Endodermal cell (in vitro differentiated cells): Measurements from ENCODE around the gene PLA2G4F. TPM values are rescaled to one million over a fixed set of nuclear protein-coding genes. Genes with fewer than 3 reads are reported as not detected.

Experiments
- DNase-seq: peaks from one replicate; pipeline ENCODE4 v3.0.0-alpha.2; 2017
- H3K27ac ChIP-seq: 2 replicates; pipeline ENCODE4 v1.5.1; 2013; ENCODE audit warnings: mild to moderate bottlenecking, low read depth, low read length, moderate library complexity
- H3K27me3 ChIP-seq: 2 replicates; pipeline ENCODE4 v1.6.1; 2013; ENCODE audit warnings: mild to moderate bottlenecking, low read length, moderate library complexity; ENCODE audit not compliant: insufficient read depth, control insufficient read depth, poor library complexity, severe bottlenecking
- H3K36me3 ChIP-seq: 2 replicates; pipeline ENCODE4 v1.7.0; 2013; ENCODE audit warnings: mild to moderate bottlenecking, low read length, moderate library complexity; ENCODE audit not compliant: control insufficient read depth, insufficient read depth
- H3K4me1 ChIP-seq: one replicate; pipeline ENCODE4 v1.7.0; 2013; ENCODE audit warnings: low read length; ENCODE audit not compliant: control insufficient read depth, insufficient read depth
- H3K4me3 ChIP-seq: 2 replicates; pipeline ENCODE4 v1.5.1; 2013; ENCODE audit warnings: mild to moderate bottlenecking, low read length, moderate library complexity
- H3K9ac ChIP-seq: 2 replicates; pipeline ENCODE4 v1.6.1; 2013; ENCODE audit warnings: mild to moderate bottlenecking, low read length, moderate library complexity; ENCODE audit not compliant: poor library complexity, severe bottlenecking; ENCODE audit errors: extremely low read depth
- H3K9me3 ChIP-seq: 2 replicates; pipeline ENCODE4 v1.6.1; 2013; ENCODE audit warnings: mild to moderate bottlenecking, low read length, moderate library complexity; ENCODE audit not compliant: control insufficient read depth
- H3K27ac Mint-ChIP-seq: 2 replicates; pipeline ENCODE4 v1.8.0; 2020; ENCODE audit warnings: mixed read lengths
- H3K27me3 Mint-ChIP-seq: 2 replicates; pipeline ENCODE4 v1.8.0; 2021; ENCODE audit warnings: mild to moderate bottlenecking, mixed read lengths; ENCODE audit not compliant: insufficient read depth
- H3K36me3 Mint-ChIP-seq: 2 replicates; pipeline ENCODE4 v1.8.0; 2020; ENCODE audit warnings: low read depth, mixed read lengths
- H3K4me1 Mint-ChIP-seq: 2 replicates; pipeline ENCODE4 v1.8.0; 2020; ENCODE audit warnings: mixed read lengths
- H3K4me3 Mint-ChIP-seq: 2 replicates; pipeline ENCODE4 v1.8.0; 2020; ENCODE audit warnings: mild to moderate bottlenecking, moderate library complexity, mixed read lengths
- H3K9me3 Mint-ChIP-seq: 2 replicates; pipeline ENCODE4 v1.8.0; 2020; ENCODE audit warnings: mild to moderate bottlenecking, mixed read lengths
- WGBS, 2 experiments: methylation state at CpG; one replicate each; pipeline versions ENCODE4 v1.1.5 to v1.1.7; 2013; ENCODE audit warnings: missing lambda C conversion rate in 2 of 2, mixed read lengths in 1 of 2; ENCODE audit not compliant: insufficient coverage in 1 of 2, insufficient read length in 1 of 2; 5-methylcytosine and 5-hydroxymethylcytosine counted together
- total RNA-seq, 2 donors: library from RNA; stranded (reverse); fragmentation: NEBNext Ultra II Directional in 1 of 2; extraction: Animal tissue kit (Norgen Biotek cat#: 25700) in 1 of 2; gene quantifications; 2 replicates in 1 of 2; 3 replicates in 1 of 2; pipeline ENCODE4 v1.2.1, GENCODE V29; 2021
- TF ChIP-seq, protein P1 (sequence below): fragments of 200-600 bp; sonication (generic); conservative IDR thresholded peaks from 2 replicates; pipeline ENCODE4 v1.5.0; 2021; ENCODE audit warnings: antibody characterized with exemption, mild to moderate bottlenecking

Gene PLA2G4F
- total RNA-seq, 2 donors from 2014 or later = 0.22 TPM; not detected in 1

DNA sequence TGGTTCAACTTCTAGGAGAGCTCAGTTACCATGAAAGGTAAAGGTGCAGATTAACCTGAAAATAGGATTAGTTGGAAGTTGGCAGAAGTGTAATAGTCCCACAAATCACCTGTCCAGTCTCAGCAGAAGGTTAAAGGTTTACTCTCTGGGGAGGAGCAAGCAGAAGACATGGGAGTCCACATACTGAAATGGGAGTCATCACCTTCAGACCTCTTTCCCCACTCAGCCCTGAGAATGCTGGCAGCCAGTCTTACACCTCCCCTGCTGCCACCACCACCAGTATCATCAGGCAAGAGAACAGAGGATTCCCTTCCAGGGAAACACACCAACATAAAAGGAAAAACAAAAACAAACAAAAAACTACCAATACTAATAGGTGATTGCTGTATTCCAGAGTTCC, 48.2 kb downstream of the PLA2G4F start:
- TF ChIP-seq, protein P1, sequence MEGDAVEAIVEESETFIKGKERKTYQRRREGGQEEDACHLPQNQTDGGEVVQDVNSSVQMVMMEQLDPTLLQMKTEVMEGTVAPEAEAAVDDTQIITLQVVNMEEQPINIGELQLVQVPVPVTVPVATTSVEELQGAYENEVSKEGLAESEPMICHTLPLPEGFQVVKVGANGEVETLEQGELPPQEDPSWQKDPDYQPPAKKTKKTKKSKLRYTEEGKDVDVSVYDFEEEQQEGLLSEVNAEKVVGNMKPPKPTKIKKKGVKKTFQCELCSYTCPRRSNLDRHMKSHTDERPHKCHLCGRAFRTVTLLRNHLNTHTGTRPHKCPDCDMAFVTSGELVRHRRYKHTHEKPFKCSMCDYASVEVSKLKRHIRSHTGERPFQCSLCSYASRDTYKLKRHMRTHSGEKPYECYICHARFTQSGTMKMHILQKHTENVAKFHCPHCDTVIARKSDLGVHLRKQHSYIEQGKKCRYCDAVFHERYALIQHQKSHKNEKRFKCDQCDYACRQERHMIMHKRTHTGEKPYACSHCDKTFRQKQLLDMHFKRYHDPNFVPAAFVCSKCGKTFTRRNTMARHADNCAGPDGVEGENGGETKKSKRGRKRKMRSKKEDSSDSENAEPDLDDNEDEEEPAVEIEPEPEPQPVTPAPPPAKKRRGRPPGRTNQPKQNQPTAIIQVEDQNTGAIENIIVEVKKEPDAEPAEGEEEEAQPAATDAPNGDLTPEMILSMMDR = no peak

GRCh38 chr15:42107473-42107872, 49.0 kb downstream of the PLA2G4F start:
- TF ChIP-seq, protein P1 = no peak
- no peak overlapping the region for H3K27ac ChIP-seq
- DNase-seq = no peak
- no peaks in the 10 kb centered on the region for H3K9me3 ChIP-seq
- no peaks in the 10 kb centered on the region for H3K9me3 Mint-ChIP-seq
- no peak overlapping the region for H3K4me3 Mint-ChIP-seq
- 92 to 100% methylated on average over 6 to 7 of the region's 7 CpGs for WGBS, 2 experiments
- no peak overlapping the region for H3K27ac Mint-ChIP-seq
- H3K36me3 Mint-ChIP-seq = no peaks in the 10 kb centered on the region
- no peaks in the 10 kb centered on the region for H3K27me3 Mint-ChIP-seq
- H3K27me3 ChIP-seq = no peaks in the 10 kb centered on the region
- H3K4me1 ChIP-seq = no peaks in the 10 kb centered on the region
- no peaks in the 10 kb centered on the region for H3K36me3 ChIP-seq
- no peaks in the 10 kb centered on the region for H3K4me1 Mint-ChIP-seq
- H3K9ac ChIP-seq = no peak overlapping the region
- no peak overlapping the region for H3K4me3 ChIP-seq

More for the DNA sequence above, 48.2 kb downstream of the PLA2G4F start:
- no peaks in the 10 kb centered on the region for H3K4me1 ChIP-seq
- no peaks in the 10 kb centered on the region for H3K27me3 ChIP-seq
- Mint-ChIP-seq H3K9me3 (no peaks in the 10 kb centered on the region), H3K36me3 (no peaks in the 10 kb centered on the region), H3K27me3 (no peaks in the 10 kb centered on the region), H3K27ac (no peak overlapping the region), H3K4me1 (no peaks in the 10 kb centered on the region), H3K4me3 (no peak overlapping the region)
- H3K27ac ChIP-seq = no peak overlapping the region
- DNase-seq = no peak
- H3K4me3 ChIP-seq = no peak overlapping the region
- no peak overlapping the region for H3K9ac ChIP-seq
- no peaks in the 10 kb centered on the region for H3K36me3 ChIP-seq
- H3K9me3 ChIP-seq = no peaks in the 10 kb centered on the region

GRCh38 chr15:42106288-42106687, 50.1 kb downstream of the PLA2G4F start:
- H3K36me3 ChIP-seq = no peaks in the 10 kb centered on the region
- H3K36me3 Mint-ChIP-seq = no peaks in the 10 kb centered on the region
- H3K27me3 ChIP-seq = no peaks in the 10 kb centered on the region
- H3K4me1 ChIP-seq = no peaks in the 10 kb centered on the region
- WGBS, 2 experiments = 94 to 100% methylated on average over 1 to 5 of the region's 5 CpGs
- no peaks in the 10 kb centered on the region for H3K9me3 Mint-ChIP-seq
- no peak overlapping the region for H3K4me3 ChIP-seq
- no peak overlapping the region for H3K9ac ChIP-seq
- TF ChIP-seq, protein P1 = no peak
- no peaks in the 10 kb centered on the region for H3K4me1 Mint-ChIP-seq
- no peaks in the 10 kb centered on the region for H3K9me3 ChIP-seq
- no peak for DNase-seq
- H3K27ac ChIP-seq = no peak overlapping the region
- H3K4me3 Mint-ChIP-seq = no peak overlapping the region
- H3K27me3 Mint-ChIP-seq = no peaks in the 10 kb centered on the region
- H3K27ac Mint-ChIP-seq = no peak overlapping the region
